Calu3 (cell line): ENCODE results near the gene RGL2. TPM values are rescaled to one million over a fixed set of nuclear protein-coding genes. Genes with fewer than 3 reads are reported as not detected.

Experiments used
- BruUV-seq: library from RNA; stranded (reverse); fragments of 400-500 nt; replicated peaks from 2 replicates; lab custom pipeline; 2021; lab: Mats Ljungman, UMichigan
- CTCF ChIA-PET: fragments of 300-600 bp; sonication (Branson Sonifier 250); formaldehyde crosslinking; loops from one replicate; lab custom pipeline; 2022; ENCODE audit warnings: antibody characterized with exemption; lab: Charles Lee
- DNase-seq: peaks from one replicate; pipeline ENCODE4 v3.0.0; 2022
- H3K27ac Mint-ChIP-seq: one replicate; pipeline ENCODE4 v1.8.0; 2022; ENCODE audit warnings: mixed read lengths; ENCODE audit not compliant: unreplicated experiment
- H3K27me3 Mint-ChIP-seq: one replicate; pipeline ENCODE4 v1.8.0; 2022; ENCODE audit warnings: mixed read lengths; ENCODE audit not compliant: unreplicated experiment
- H3K36me3 Mint-ChIP-seq: one replicate; pipeline ENCODE4 v1.8.0; 2022; ENCODE audit warnings: mild to moderate bottlenecking, moderate library complexity, mixed read lengths; ENCODE audit not compliant: insufficient read depth, unreplicated experiment
- H3K4me1 Mint-ChIP-seq: one replicate; pipeline ENCODE4 v1.8.0; 2022; ENCODE audit warnings: mild to moderate bottlenecking, low read depth, mixed read lengths; ENCODE audit not compliant: unreplicated experiment
- H3K4me3 Mint-ChIP-seq: one replicate; pipeline ENCODE4 v1.8.0; 2022; ENCODE audit warnings: mild to moderate bottlenecking, low read depth, moderate library complexity, mixed read lengths; ENCODE audit not compliant: unreplicated experiment
- H3K9me3 Mint-ChIP-seq: one replicate; pipeline ENCODE4 v1.8.0; 2022; ENCODE audit warnings: low read depth, mixed read lengths; ENCODE audit not compliant: unreplicated experiment
- intact Hi-C: fragments of 100-400 bp; cut with micrococcal nuclease; formaldehyde crosslinking; loops from one replicate; pipeline ENCODE4 v1.10.0; 2022; ENCODE audit not compliant: unreplicated experiment
- total RNA-seq: library from RNA; stranded (reverse); gene quantifications from 2 replicates; pipeline ENCODE4 v1.2.3, GENCODE V29; 2022
- TF ChIP-seq, protein P1 (sequence below): fragments of 200-600 bp; IDR thresholded peaks from one replicate; pipeline ENCODE4 v1.8.0; 2022; ENCODE audit warnings: antibody characterized with exemption; ENCODE audit not compliant: unreplicated experiment

Gene RGL2
- total RNA-seq, 1 experiment from 2014 or later, result 138 TPM

DNA sequence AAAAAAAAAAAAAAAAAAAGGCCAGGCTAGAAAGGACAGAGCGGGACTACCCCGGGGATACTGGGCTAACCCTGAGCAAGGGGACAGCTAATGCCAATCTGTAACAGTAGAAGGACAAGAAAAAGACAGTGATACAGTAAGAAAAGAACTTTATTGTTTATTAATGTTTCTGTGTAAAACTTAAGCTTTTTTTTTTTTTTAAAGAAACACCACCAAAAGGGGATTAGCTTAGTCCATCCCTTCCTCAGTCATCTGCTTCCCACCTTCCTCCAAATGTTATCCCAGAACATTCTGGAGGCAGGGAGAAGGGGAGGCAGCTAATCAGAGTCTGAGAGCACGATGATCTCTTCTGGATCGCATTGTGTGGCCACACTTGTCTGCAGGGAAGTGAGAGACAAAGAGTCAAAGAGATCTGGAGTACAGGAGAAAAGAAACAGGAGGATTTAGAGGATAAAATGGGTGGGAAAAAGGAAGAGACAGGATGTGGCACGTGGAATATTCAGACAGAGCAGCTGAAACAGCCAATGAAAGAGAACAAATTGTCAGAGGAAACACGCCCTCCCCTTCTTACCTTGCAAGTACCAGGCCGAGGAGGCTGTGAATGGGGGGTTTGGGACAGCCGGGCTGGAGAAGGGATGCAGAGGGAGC is 19.8 kb upstream of the RGL2 start:
- no peaks in the 10 kb centered on the region for H3K9me3 Mint-ChIP-seq
- intact Hi-C loops, result loop anchor here (5.0 kb wide), 1 partner anchor 74 kb away; the partner anchor contains the start of gene KIFC1
- BruUV-seq, result no TSS peak
- H3K27me3 Mint-ChIP-seq, result no peaks in the 10 kb centered on the region
- H3K27ac Mint-ChIP-seq, result no peak overlapping the region
- CTCF ChIA-PET, result interaction anchor here (0.6 to 2.4 kb wide), 11 partner anchors 10 to 416 kb away, joined by 3 to 11 read pairs (median 7); partner anchors contain the start of genes BAK1, PFDN6, WDR46 and ZBTB9
- no peak for DNase-seq
- TF ChIP-seq, protein P1, sequence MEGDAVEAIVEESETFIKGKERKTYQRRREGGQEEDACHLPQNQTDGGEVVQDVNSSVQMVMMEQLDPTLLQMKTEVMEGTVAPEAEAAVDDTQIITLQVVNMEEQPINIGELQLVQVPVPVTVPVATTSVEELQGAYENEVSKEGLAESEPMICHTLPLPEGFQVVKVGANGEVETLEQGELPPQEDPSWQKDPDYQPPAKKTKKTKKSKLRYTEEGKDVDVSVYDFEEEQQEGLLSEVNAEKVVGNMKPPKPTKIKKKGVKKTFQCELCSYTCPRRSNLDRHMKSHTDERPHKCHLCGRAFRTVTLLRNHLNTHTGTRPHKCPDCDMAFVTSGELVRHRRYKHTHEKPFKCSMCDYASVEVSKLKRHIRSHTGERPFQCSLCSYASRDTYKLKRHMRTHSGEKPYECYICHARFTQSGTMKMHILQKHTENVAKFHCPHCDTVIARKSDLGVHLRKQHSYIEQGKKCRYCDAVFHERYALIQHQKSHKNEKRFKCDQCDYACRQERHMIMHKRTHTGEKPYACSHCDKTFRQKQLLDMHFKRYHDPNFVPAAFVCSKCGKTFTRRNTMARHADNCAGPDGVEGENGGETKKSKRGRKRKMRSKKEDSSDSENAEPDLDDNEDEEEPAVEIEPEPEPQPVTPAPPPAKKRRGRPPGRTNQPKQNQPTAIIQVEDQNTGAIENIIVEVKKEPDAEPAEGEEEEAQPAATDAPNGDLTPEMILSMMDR, result no peak
- peak overlapping the region; percentile 98 for H3K4me3 Mint-ChIP-seq
- peaks cover 97% of the 10 kb centered on the region for H3K36me3 Mint-ChIP-seq
- H3K4me1 Mint-ChIP-seq, result peaks cover 78% of the 10 kb centered on the region

DNA sequence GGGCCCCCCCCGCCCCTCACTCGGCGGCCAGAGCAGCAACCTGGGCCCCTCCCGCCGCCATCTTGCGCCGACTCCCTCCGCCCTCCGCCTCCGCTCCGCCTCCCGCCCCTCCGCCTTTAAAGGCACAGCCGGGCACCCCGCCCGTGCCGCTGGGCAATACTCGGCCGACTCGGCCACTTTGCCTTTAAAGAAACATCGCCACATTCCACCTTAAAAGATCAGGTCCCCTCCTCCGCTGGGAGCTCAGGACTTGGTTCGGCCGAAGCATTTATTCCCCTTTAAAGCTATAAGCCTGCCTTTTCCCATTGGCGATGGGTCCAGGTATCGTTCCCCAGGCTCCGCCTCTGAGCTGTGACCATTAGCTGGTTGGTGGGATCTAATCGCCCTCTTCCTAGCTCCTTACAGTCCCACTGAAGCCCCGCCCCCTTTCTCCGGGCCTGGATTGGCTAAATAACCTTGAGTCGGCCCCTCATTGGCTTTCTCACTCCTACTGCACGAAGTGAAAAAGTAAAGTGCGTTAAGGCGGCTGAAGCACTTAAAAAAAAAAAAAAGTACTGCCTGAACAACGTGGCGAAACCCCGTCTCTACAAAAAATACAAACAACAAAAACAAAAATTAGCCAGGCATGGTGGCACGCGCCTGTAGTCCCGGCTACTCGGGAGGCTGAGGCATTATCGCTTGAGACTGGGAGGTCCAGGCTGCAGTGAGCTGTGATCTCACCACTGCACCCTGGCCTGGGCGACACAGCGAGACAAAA is 19.1 kb upstream of the RGL2 start, which contains the start of gene ZBTB22:
Gene ZBTB22, minus strand, starts transcription at position 76 of the 757 bp plus-strand sequence. CDS start 828 bp downstream, outside the sequence.
- no TSS peak for BruUV-seq
- peak; percentile 100 for DNase-seq
- Mint-ChIP-seq H3K27ac (peak within 1 kb of the TSS; percentile 90), H3K4me3 (peak within 1 kb of the TSS; percentile 98), H3K36me3 (peaks cover 97% of the 10 kb centered on the region), H3K9me3 (no peaks in the 10 kb centered on the region), H3K27me3 (no peaks in the 10 kb centered on the region), H3K4me1 (peaks cover 75% of the 10 kb centered on the region)
- TF ChIP-seq, protein P1, result no peak
- CTCF ChIA-PET, result interaction anchor here (0.6 to 2.4 kb wide), 21 partner anchors 11 to 479 kb away, joined by 3 to 11 read pairs (median 5); partner anchors contain the start of genes BAK1, PFDN6, PHF1 and TAP2
- intact Hi-C loops, result loop anchor here (5.0 kb wide), 1 partner anchor 74 kb away; the partner anchor contains the start of gene KIFC1

DNA sequence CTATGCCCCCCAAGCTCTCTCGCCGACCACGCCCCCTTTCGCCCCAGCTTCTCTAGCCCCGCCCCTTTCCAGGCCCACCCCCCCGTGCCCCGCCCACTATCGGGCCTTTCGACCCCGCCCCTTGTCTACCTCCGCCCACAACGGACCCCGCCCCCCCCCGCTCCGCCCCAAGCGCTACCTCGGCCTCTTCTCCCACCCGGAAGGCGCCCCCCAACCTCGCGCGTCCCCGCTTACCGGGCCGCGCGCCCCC is 18.6 kb upstream of the RGL2 start:
- peaks cover 73% of the 10 kb centered on the region for H3K4me1 Mint-ChIP-seq
- CTCF ChIA-PET, result interaction anchor here (0.6 to 2.4 kb wide), 18 partner anchors 11 to 507 kb away, joined by 3 to 11 read pairs (median 4); partner anchors contain the start of genes BAK1, PFDN6, PHF1 and TAP2
- TF ChIP-seq, protein P1, result no peak
- no peaks in the 10 kb centered on the region for H3K27me3 Mint-ChIP-seq
- DNase-seq, result no peak
- H3K4me3 Mint-ChIP-seq, result peak overlapping the region; percentile 98
- H3K27ac Mint-ChIP-seq, result peak overlapping the region; percentile 90
- no TSS peak for BruUV-seq
- no peaks in the 10 kb centered on the region for H3K9me3 Mint-ChIP-seq
- intact Hi-C loops, result loop anchor here (5.0 kb wide), 1 partner anchor 75 kb away; the partner anchor contains the start of gene KIFC1
- H3K36me3 Mint-ChIP-seq, result peaks cover 97% of the 10 kb centered on the region

DNA sequence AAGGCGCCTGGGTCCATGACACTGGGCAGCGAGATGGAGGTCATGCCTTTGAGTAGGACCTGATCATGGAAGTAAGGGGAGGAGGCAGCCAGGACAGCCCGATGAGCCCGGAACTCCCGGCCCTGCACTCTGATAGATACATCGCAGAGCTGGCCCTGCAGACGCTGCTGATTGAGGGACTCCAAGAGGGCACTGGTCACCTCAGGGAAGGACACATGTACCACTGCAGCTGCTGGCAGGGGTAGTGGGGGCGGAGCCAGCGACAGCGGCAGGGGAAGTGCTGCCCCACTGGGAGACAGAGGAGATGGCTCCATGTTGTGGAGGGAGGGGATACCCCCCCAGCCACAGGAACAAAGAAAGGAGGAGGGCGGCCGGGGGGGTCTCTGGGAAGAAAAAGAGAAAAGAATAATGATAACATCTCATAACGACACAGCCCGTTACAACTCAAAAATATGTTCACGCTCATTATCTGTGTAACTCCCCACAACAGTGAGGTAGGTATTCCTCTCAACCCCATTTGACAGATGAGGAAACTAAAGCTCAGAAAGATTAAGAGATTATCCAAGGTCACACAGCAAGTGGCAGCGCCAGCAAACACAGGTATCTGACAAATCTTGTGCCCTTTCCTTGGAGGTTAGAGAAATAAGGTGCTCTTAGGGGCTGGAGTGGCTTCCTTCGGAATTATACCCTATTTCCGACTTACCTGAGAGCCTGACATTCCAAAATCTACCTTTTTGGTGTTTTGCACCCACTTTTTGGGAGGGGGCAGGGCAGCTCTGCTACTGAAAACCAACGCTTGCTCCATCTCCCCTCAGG is 18.1 kb upstream of the RGL2 start:
- peak overlapping the region; percentile 78 for H3K27ac Mint-ChIP-seq
- H3K4me3 Mint-ChIP-seq, result peak overlapping the region; percentile 98
- H3K27me3 Mint-ChIP-seq, result no peaks in the 10 kb centered on the region
- H3K4me1 Mint-ChIP-seq, result peaks cover 70% of the 10 kb centered on the region
- no TSS peak for BruUV-seq
- TF ChIP-seq, protein P1, result no peak
- DNase-seq, result no peak
- CTCF ChIA-PET, result interaction anchor here (0.6 to 2.4 kb wide), 5 partner anchors 56 to 507 kb away, joined by 3 to 10 read pairs (median 3); partner anchors contain the start of gene BAK1
- H3K9me3 Mint-ChIP-seq, result no peaks in the 10 kb centered on the region
- peaks cover 97% of the 10 kb centered on the region for H3K36me3 Mint-ChIP-seq
- intact Hi-C loops, result loop anchor here (5.0 kb wide), 1 partner anchor 75 kb away; the partner anchor contains the start of gene KIFC1
